ENCODE data around the gene CST11.

The CST11 gene

DNA sequence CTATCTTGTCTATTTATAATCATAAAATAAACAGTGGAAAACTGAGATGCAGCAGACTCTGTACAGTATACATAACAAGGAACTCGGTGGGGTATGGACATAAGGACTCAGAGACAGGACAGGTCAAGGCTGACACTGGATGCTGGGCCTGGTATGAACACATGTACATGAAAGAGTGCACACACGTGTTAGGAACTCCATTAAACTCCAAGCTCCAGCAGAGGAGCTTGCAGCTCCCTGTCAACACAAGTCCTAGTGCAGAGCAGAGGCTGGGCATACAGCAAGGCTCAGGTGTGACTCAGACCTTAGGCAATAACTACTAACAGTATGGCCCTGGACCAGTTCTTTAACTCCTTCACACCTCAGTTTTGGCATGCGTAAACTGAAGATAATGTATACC is 48.5 kb downstream of the CST11 start:
- peak; percentile 58 for DNase-seq (ENCODE audit: low spot score)
- TF ChIP-seq, protein P1, sequence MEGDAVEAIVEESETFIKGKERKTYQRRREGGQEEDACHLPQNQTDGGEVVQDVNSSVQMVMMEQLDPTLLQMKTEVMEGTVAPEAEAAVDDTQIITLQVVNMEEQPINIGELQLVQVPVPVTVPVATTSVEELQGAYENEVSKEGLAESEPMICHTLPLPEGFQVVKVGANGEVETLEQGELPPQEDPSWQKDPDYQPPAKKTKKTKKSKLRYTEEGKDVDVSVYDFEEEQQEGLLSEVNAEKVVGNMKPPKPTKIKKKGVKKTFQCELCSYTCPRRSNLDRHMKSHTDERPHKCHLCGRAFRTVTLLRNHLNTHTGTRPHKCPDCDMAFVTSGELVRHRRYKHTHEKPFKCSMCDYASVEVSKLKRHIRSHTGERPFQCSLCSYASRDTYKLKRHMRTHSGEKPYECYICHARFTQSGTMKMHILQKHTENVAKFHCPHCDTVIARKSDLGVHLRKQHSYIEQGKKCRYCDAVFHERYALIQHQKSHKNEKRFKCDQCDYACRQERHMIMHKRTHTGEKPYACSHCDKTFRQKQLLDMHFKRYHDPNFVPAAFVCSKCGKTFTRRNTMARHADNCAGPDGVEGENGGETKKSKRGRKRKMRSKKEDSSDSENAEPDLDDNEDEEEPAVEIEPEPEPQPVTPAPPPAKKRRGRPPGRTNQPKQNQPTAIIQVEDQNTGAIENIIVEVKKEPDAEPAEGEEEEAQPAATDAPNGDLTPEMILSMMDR (conservative IDR thresholded peaks at IDR 0.05; ENCODE audit: low read depth): no peak
- POLR2A ChIA-PET (ENCODE audit: low non-redundant PET): interaction anchor here (0.5 kb wide), 1 partner anchor 47 kb away, joined by 3 read pairs; no protein-coding TSS in a partner anchor
- no peak overlapping the region for H3K27ac ChIP-seq
- CTCF ChIA-PET: interaction anchor here (0.7 kb wide), 1 partner anchor 14 kb away, joined by 3 read pairs; no protein-coding TSS in a partner anchor

DNA sequence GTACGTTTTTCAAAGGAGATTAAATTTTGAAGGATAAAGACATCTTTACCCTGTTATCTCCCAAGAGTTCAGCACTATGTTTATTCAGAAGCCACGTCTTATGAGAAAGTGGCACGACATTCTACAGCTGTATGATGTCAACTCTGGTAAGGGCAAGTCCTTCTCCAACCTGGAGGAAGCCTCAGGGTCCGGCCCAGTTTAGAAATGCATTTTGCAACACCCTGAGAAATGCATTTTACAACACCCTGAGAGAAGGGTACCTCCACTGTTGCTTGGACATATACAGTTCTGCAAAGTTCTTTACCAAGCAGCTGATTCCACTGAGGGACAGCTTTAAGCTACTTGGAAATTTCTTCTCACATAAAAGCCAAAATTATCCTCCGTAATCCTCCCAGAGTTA is 48.9 kb downstream of the CST11 start:
- TF ChIP-seq, protein P1 (conservative IDR thresholded peaks at IDR 0.05; ENCODE audit: low read depth): no peak
- no peak for DNase-seq (ENCODE audit: low spot score)
- POLR2A ChIA-PET (ENCODE audit: low non-redundant PET): no interaction called here
- CTCF ChIA-PET: interaction anchor here (0.7 kb wide), 1 partner anchor 13 kb away, joined by 3 read pairs; no protein-coding TSS in a partner anchor
- no peak overlapping the region for H3K27ac ChIP-seq

DNA sequence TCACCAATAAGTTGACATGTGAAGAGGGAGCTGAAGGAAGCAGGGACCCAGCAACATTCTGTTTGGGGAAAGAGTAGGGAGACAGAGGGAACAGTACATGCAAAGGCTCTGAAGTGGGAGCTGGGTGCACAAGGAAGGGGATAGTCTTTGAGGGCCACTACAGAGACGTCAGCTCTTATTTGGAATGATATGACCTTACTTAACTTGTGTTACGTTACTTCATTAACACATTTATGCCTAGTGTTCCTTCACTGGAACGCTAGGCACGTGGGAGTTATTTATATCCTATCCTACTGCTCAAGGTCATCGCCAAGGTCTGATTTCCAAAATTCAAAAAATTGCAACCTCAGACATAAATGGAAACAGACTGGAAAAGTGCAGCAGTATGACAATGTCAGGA is 51.6 kb downstream of the CST11 start:
- no peak for DNase-seq (ENCODE audit: low spot score)
- CTCF ChIA-PET: no interaction called here
- TF ChIP-seq, protein P1 (conservative IDR thresholded peaks at IDR 0.05; ENCODE audit: low read depth): no peak
- POLR2A ChIA-PET (ENCODE audit: low non-redundant PET): no interaction called here
- H3K27ac ChIP-seq: no peak overlapping the region

Data from RWPE1 (cell line).